Measurements from ENCODE around the gene MAP3K9. TPM values are rescaled to one million over a fixed set of nuclear protein-coding genes. Genes with fewer than 3 reads are reported as not detected.

The MAP3K9 gene
- total and polyA plus RNA-seq, 2 donors (not counting 3 experiments of a cell fraction or from before 2014, with no cell fraction given): 0.06 to 0.11 TPM

DNA sequence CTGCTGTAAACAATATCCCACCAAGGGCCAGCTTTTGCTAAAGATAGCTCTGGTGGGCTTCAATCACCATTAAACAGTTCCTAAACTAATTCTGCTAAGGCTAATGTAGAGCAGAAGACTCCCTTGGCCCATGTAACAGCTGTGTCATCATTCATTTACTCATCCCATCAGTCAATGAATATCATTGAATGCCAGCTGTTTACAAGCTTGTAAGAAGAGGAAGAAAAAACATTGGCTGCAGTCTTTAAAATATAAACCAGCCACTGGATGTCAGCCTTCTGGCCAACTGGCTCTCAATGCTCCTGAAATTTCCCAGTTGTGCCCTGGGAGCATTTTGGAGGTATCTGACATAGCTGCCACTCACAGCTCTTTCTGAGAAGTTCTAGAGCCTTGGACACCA, 18.0 kb upstream of the MAP3K9 start:
- H3K27me3 ChIP-seq (ENCODE audit: control insufficient read depth in 2 of 2, insufficient read depth in 2 of 2, low read length in 2 of 2): peaks cover 18 to 24% of the 10 kb centered on the region in 2 experiments
- intact Hi-C loops (cut with micrococcal nuclease): no loop called here
- dilution Hi-C loops (cut with MboI; ENCODE audit: extremely low pct_ligation_motif_present, low sequenced_read_pairs): no loop called here
- no peaks in the 10 kb centered on the region for H3K9me3 ChIP-seq (replicated peaks; ENCODE audit: control insufficient read depth, insufficient read depth, low read length)
- no TSS peak for BruUV-seq (replicated peaks)
- no peak overlapping the region for H3K9ac ChIP-seq (replicated peaks; ENCODE audit: extremely low read depth, insufficient read depth, low read length)
- H3K36me3 ChIP-seq (ENCODE audit: control insufficient read depth in 2 of 2, extremely low read depth in 1 of 2, insufficient read depth in 2 of 2, low read length in 2 of 2): no peaks in the 10 kb centered on the region
- DNase-seq (ENCODE audit: low read depth, low spot score): no peak
- H3K4me2 ChIP-seq (ENCODE audit: insufficient read depth, low read length): no peak overlapping the region
- H4K20me1 ChIP-seq (replicated peaks; ENCODE audit: control insufficient read depth, extremely low read depth, insufficient read depth, low read length): no peaks in the 10 kb centered on the region
- H3K4me3 ChIP-seq (replicated peaks in 1 of 3; ENCODE audit: insufficient read depth in 1 of 3, low read depth in 1 of 3, low read length in 3 of 3): no peak overlapping the region
- POLR2A ChIA-PET: no interaction called here
- TF ChIP-seq EZH2 (IDR thresholded peaks at IDR 0.05; ENCODE audit: borderline replicate concordance, low read depth, low read length, severe bottlenecking) (no peak), MYC (IDR thresholded peaks at IDR 0.05; ENCODE audit: low read depth, low read length) (no peak), FOS (IDR thresholded peaks at IDR 0.05; ENCODE audit: borderline replicate concordance, insufficient read depth, low read length) (no peak), POLR2A (IDR thresholded peaks at IDR 0.05; ENCODE audit: low read depth, low read length) (no peak), JUN (IDR thresholded peaks at IDR 0.05; ENCODE audit: borderline replicate concordance, insufficient read depth, insufficient read length, low read depth) (no peak), CTCF (IDR thresholded peaks at IDR 0.05; ENCODE audit: extremely low read depth in 1 of 2, insufficient read depth in 1 of 2, low read depth in 1 of 2, low read length in 2 of 2) (no peak)
- TF ChIP-seq, protein P1, sequence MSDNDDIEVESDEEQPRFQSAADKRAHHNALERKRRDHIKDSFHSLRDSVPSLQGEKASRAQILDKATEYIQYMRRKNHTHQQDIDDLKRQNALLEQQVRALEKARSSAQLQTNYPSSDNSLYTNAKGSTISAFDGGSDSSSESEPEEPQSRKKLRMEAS (IDR thresholded peaks at IDR 0.05; ENCODE audit: insufficient read depth, insufficient read length): no peak
- CTCF ChIA-PET: interaction anchor here (0.6 to 1.6 kb wide), 2 partner anchors 10 to 145 kb away, joined by 3 to 5 read pairs; no protein-coding TSS in a partner anchor
- no peak overlapping the region for H2AFZ ChIP-seq (ENCODE audit: low read depth, low read length)
- H3K79me2 ChIP-seq (ENCODE audit: control insufficient read depth, insufficient read depth, low read length): no peaks in the 10 kb centered on the region
- H3K4me1 ChIP-seq (ENCODE audit: control insufficient read depth, extremely low read depth, insufficient read depth, low read length): no peaks in the 10 kb centered on the region
- FAIRE-seq: no peak
- H3K27ac ChIP-seq (ENCODE audit: insufficient read depth, low read depth, low read length): no peak overlapping the region
- no peaks in the 10 kb centered on the region for H3K9me1 ChIP-seq (replicated peaks; ENCODE audit: control insufficient read depth, extremely low read depth, insufficient read depth, low read length)
